ENCODE results near the gene DCST2. TPM values are rescaled to one million over a fixed set of nuclear protein-coding genes. Genes with fewer than 3 reads are reported as not detected.
A peak's percentile ranks its signal among the peaks of the same experiment; 100 is the strongest.

The DCST2 gene
- total RNA-seq, 2 donors from 2014 or later = 0.33 to 1.8 TPM

GRCh38 chr1:155000726-155001424 lies 32.7 kb downstream of the DCST2 start:
- peak; percentile 98 to 99 (median 99) for DNase-seq
- H3K9me3 ChIP-seq = no peaks in the 10 kb centered on the region
- peaks cover 36% of the 10 kb centered on the region for H3K4me1 ChIP-seq
- ATAC-seq = peak; percentile 71
- H3K36me3 ChIP-seq (replicated peaks in 1 of 2; ENCODE audit: insufficient read depth in 1 of 2, low read depth in 2 of 2) = no peaks in the 10 kb centered on the region
- intact Hi-C loops (cut with DNase I) = no loop called here
- no peaks in the 10 kb centered on the region for H3K27me3 ChIP-seq
- WGBS, 2 donors = 0% methylated on average over 42 of the region's 43 CpGs; no CpG with 5 or more reads in 1 of the 2 donors
- TF ChIP-seq CTCF (IDR thresholded peaks at IDR 0.05) = peak in 4 of 7 experiments; percentile 26 to 54 (median 41)
- peak; percentile 82 to 92 (median 91) for TF ChIP-seq POLR2A (IDR thresholded peaks at IDR 0.05)
- peak overlapping the region; percentile 90 to 100 (median 100) for H3K27ac ChIP-seq
- H3K4me3 ChIP-seq = peak overlapping the region; percentile 46 to 70

GRCh38 chr1:155000411-155000725 lies 33.2 kb downstream of the DCST2 start:
- Histone ChIP-seq H3K36me3 (replicated peaks in 1 of 2; ENCODE audit: insufficient read depth in 1 of 2, low read depth in 2 of 2) (no peaks in the 10 kb centered on the region), H3K27ac (peak overlapping the region; percentile 90 to 100 (median 100)), H3K4me1 (peaks cover 36% of the 10 kb centered on the region), H3K9me3 (no peaks in the 10 kb centered on the region), H3K4me3 (no peak overlapping the region), H3K27me3 (no peaks in the 10 kb centered on the region)
- intact Hi-C loops (cut with DNase I) = no loop called here
- no peak for TF ChIP-seq CTCF (IDR thresholded peaks at IDR 0.05)
- no peak for TF ChIP-seq POLR2A (IDR thresholded peaks at IDR 0.05)
- DNase-seq (peak; percentile 70 to 80 (median 78)), ATAC-seq (peak; percentile 0)
- 0 to 3% methylated on average over 7 to 13 of the region's 13 CpGs for WGBS, 2 donors

- ATAC-seq (no peak), DNase-seq (peak; percentile 52 to 68 (median 63))
- Histone ChIP-seq H3K4me3 (no peak overlapping the region), H3K27me3 (no peaks in the 10 kb centered on the region), H3K27ac (peak overlapping the region; percentile 90 to 100 (median 100)), H3K36me3 (replicated peaks in 1 of 2; ENCODE audit: insufficient read depth in 1 of 2, low read depth in 2 of 2) (no peaks in the 10 kb centered on the region), H3K4me1 (peaks cover 36% of the 10 kb centered on the region), H3K9me3 (no peaks in the 10 kb centered on the region)
- TF ChIP-seq CTCF (IDR thresholded peaks at IDR 0.05) (no peak), POLR2A (IDR thresholded peaks at IDR 0.05) (peak in 1 of 3 donors; percentile 22)
- intact Hi-C loops (cut with DNase I) = no loop called here
- WGBS, 2 donors = 1 to 6% methylated on average over 28 to 39 of the region's 50 CpGs
Observed at GRCh38 chr1:154999571-155000410, 33.8 kb downstream of the DCST2 start.

GRCh38 chr1:154998818-154999570 lies 34.6 kb downstream of the DCST2 start:
- ATAC-seq = no peak

More at GRCh38 chr1:154998818-154999570, 34.6 kb downstream of the DCST2 start:
- Histone ChIP-seq H3K27me3 (no peaks in the 10 kb centered on the region), H3K36me3 (replicated peaks in 1 of 2; ENCODE audit: insufficient read depth in 1 of 2, low read depth in 2 of 2) (no peaks in the 10 kb centered on the region), H3K4me3 (no peak overlapping the region), H3K27ac (peak overlapping the region; percentile 90 to 100 (median 100)), H3K9me3 (no peaks in the 10 kb centered on the region), H3K4me1 (peaks cover 34% of the 10 kb centered on the region)
- TF ChIP-seq CTCF (IDR thresholded peaks at IDR 0.05) (peak; percentile 48 to 77 (median 60)), POLR2A (IDR thresholded peaks at IDR 0.05) (no peak)
- WGBS, 2 donors = 15 to 20% methylated on average over 20 to 34 of the region's 40 CpGs
- peak; percentile 50 to 59 (median 56) for DNase-seq
- intact Hi-C loops (cut with DNase I) = no loop called here

All from body of pancreas (tissue), 4 donors.